ENCODE results near the gene TP63.
"Not testable (repeated sequence)": the region's sequence is repeated elsewhere in the genome, so short reads cannot be mapped to it uniquely, and the experiment has no call there.

TP63 gene

GRCh38 chr3:189626286-189626685, 4.9 kb upstream of the TP63 start:
- DNase-seq = peak; percentile 50

- DNase-seq = no peak
These were observed 1.3 kb upstream of the TP63 start for GRCh38 chr3:189629803-189630455.

GRCh38 chr3:189630767-189631372, 319 bp upstream of the TP63 start:
- DNase-seq = no peak

- no peak for DNase-seq
These were observed 220 bp downstream of the TP63 start for GRCh38 chr3:189631409-189631808.

GRCh38 chr3:189632242-189632641, 1.1 kb downstream of the TP63 start:
- no peak for DNase-seq

- DNase-seq = no peak
These were observed 4.2 kb downstream of the TP63 start for GRCh38 chr3:189635339-189635738.

- no peak for DNase-seq
These were observed 4.9 kb downstream of the TP63 start for GRCh38 chr3:189636048-189636447.

GRCh38 chr3:189637750-189638149, 6.6 kb downstream of the TP63 start:
- no peak for DNase-seq

GRCh38 chr3:189638276-189639031, 7.3 kb downstream of the TP63 start:
- DNase-seq = no peak

- DNase-seq = no peak
These were observed 10.6 kb downstream of the TP63 start for GRCh38 chr3:189641776-189642175.

- no peak for DNase-seq
These were observed 15.8 kb downstream of the TP63 start for GRCh38 chr3:189646853-189647542.

- DNase-seq = no peak
These were observed 20.9 kb downstream of the TP63 start for GRCh38 chr3:189652042-189652441.

- DNase-seq = no peak
These were observed 24.4 kb downstream of the TP63 start for GRCh38 chr3:189655617-189656016.

GRCh38 chr3:189659571-189659970, 28.4 kb downstream of the TP63 start:
- DNase-seq = no peak

GRCh38 chr3:189664311-189664710, 33.1 kb downstream of the TP63 start:
- DNase-seq = no peak

- DNase-seq = not testable (repeated sequence)
These were observed 41.2 kb downstream of the TP63 start for GRCh38 chr3:189672346-189672745.

- DNase-seq = no peak
These were observed 42.3 kb downstream of the TP63 start for GRCh38 chr3:189673535-189673934.

- no peak for DNase-seq
These were observed 43.2 kb downstream of the TP63 start for GRCh38 chr3:189674249-189674913.

GRCh38 chr3:189677667-189678066, 46.5 kb downstream of the TP63 start:
- DNase-seq = no peak

- no peak for DNase-seq
These were observed 49.5 kb downstream of the TP63 start for GRCh38 chr3:189680723-189681122.

GRCh38 chr3:189683546-189684255, 52.5 kb downstream of the TP63 start:
- no peak for DNase-seq

GRCh38 chr3:189684317-189684716, 53.1 kb downstream of the TP63 start:
- no peak for DNase-seq
